WI38 (cell line): Measurements from ENCODE around the gene FAM149A.
A peak's percentile ranks its signal among the peaks of the same experiment; 100 is the strongest.

ENCODE experiments used
- H3K4me3 ChIP-seq: 2 replicates; pipeline ENCODE4 v1.5.1; 2011; ENCODE audit warnings: low read depth, mild to moderate bottlenecking, control low read depth, low read length
- CTCF ChIP-seq: IDR thresholded peaks from 2 replicates; pipeline ENCODE4 v1.5.1; 2012; ENCODE audit warnings: low read depth, mild to moderate bottlenecking, control low read depth, low read length

FAM149A gene

GRCh38 chr4:186169945-186170802 lies 65.7 kb downstream of the FAM149A start:
- TF ChIP-seq CTCF, result no peak

GRCh38 chr4:186170966-186171365 lies 66.5 kb downstream of the FAM149A start:
- H3K4me3 ChIP-seq, result no peak overlapping the region

More at GRCh38 chr4:186169945-186170802, 65.7 kb downstream of the FAM149A start:
- no peak overlapping the region for H3K4me3 ChIP-seq

GRCh38 chr4:186172546-186172945 lies 68.0 kb downstream of the FAM149A start:
- TF ChIP-seq CTCF, result no peak
- H3K4me3 ChIP-seq, result no peak overlapping the region

More at GRCh38 chr4:186170966-186171365, 66.5 kb downstream of the FAM149A start:
- TF ChIP-seq CTCF, result no peak

- TF ChIP-seq CTCF, result no peak
- H3K4me3 ChIP-seq, result no peak overlapping the region
These were observed 83.6 kb downstream of the FAM149A start for GRCh38 chr4:186188107-186188506.

GRCh38 chr4:186189656-186190055 lies 85.2 kb downstream of the FAM149A start:
- TF ChIP-seq CTCF, result no peak
- H3K4me3 ChIP-seq, result no peak overlapping the region

GRCh38 chr4:186190581-186191199 lies 86.2 kb downstream of the FAM149A start:
- H3K4me3 ChIP-seq, result peak overlapping the region; percentile 82
- no peak for TF ChIP-seq CTCF
